Ascending aorta (tissue), 2 donors: Measurements from ENCODE around the gene COL18A1. TPM values are rescaled to one million over a fixed set of nuclear protein-coding genes. Genes with fewer than 3 reads are reported as not detected.
"Not testable (repeated sequence)": the region's sequence is repeated elsewhere in the genome, so short reads cannot be mapped to it uniquely, and the experiment has no call there.

Experiments
- DNase-seq, 2 donors: peaks; one replicate each; pipeline ENCODE4 v3.0.0-alpha.2; 2019; ENCODE audit warnings: low spot score in 2 of 2
- H3K27ac ChIP-seq, 2 donors: fragments of 200-600 bp; sonication (generic); one replicate each; pipeline ENCODE4 v1.5.1; 2016 to 2017; ENCODE audit warnings: mild to moderate bottlenecking in 1 of 2
- H3K27me3 ChIP-seq: fragments of 200-600 bp; sonication (generic); one replicate; pipeline ENCODE4 v1.5.1; 2017
- H3K36me3 ChIP-seq, 2 donors: fragments of 200-600 bp; sonication (generic); one replicate each; pipeline ENCODE4 v1.5.1; 2016
- H3K4me1 ChIP-seq, 2 donors: fragments of 200-600 bp; sonication (generic); one replicate each; pipeline ENCODE4 v1.5.1; 2016 to 2017; ENCODE audit warnings: mild to moderate bottlenecking in 1 of 2
- H3K4me3 ChIP-seq, 2 donors: fragments of 200-600 bp; sonication (generic); one replicate each; pipeline ENCODE4 v1.5.1; 2016 to 2017; ENCODE audit warnings: mild to moderate bottlenecking in 1 of 2
- H3K9me3 ChIP-seq, 2 donors: fragments of 200-600 bp; sonication (generic); one replicate each; pipeline ENCODE4 v1.5.1; 2016
- CTCF ChIP-seq, 3 experiments: fragments of 200-600 bp in 2 of 3; fragments of 450-650 bp in 1 of 3; sonication (generic) in 2 of 3; IDR thresholded peaks; one replicate each; pipeline ENCODE4 v1.5.1; 2016 to 2019; ENCODE audit warnings: antibody characterized with exemption in 3 of 3, mild to moderate bottlenecking in 1 of 3, moderate library complexity in 1 of 3
- intact Hi-C: fragments of 100-400 bp; cut with DNase I; formaldehyde crosslinking; loops from one replicate; pipeline ENCODE4 v1.15.1; 2023
- total RNA-seq: library from RNA; depleted of rRNA; stranded (reverse); fragments of >200 nt; gene quantifications from one replicate; pipeline ENCODE4 v1.1.0, GENCODE V29; 2016

Gene COL18A1
- total RNA-seq, 1 donor from 2014 or later = 699 TPM

DNA sequence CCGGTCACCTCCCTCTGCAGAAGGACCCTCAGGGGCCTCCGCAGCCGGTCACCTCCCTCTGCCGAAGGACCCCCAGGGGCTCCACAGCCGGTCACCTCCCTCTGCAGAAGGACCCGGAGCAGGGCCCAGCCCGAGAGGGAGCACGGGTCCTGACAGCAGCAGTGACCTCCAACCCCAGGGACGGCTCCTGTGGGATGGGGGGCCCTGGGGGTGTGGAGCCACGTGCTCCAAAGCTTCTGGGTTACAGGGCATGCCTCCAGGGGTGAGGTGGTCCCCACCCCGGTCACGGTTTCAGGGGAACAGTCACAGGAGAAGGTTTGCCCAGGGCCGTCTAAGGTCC lies 97.0 kb downstream of the COL18A1 start:
- Histone ChIP-seq H3K4me1 (no peaks in the 10 kb centered on the region), H3K36me3 (peaks cover 37 to 60% of the 10 kb centered on the region in 2 donors), H3K27ac (no peak overlapping the region), H3K9me3 (no peaks in the 10 kb centered on the region), H3K27me3 (no peaks in the 10 kb centered on the region), H3K4me3 (no peak overlapping the region)
- DNase-seq = peak in 1 of 2 donors; percentile 53
- intact Hi-C loops = no loop called here
- no peak for TF ChIP-seq CTCF (IDR thresholded peaks at IDR 0.05)

DNA sequence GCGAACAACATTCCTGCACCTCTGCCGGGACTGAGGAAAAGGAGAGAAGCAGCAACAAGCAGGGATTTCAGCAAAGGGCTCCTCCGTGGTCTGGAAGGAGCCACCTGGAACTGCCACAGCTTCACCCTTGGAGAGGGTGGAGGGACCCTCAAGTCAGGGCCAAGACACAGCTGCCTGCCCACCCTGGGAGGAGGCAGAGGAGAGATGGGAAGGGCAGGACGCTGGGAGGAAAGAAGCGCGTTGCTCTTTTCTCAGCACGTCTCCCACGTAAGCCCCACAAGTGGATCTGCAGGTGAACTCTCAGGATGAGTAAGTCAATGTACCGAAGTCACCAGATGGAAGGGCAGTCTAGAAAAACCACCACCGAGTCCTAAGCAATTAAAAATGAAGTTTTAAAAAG lies 97.6 kb downstream of the COL18A1 start:
- Histone ChIP-seq H3K27me3 (no peaks in the 10 kb centered on the region), H3K27ac (no peak overlapping the region), H3K4me3 (no peak overlapping the region), H3K36me3 (peaks cover 31 to 56% of the 10 kb centered on the region in 2 donors), H3K4me1 (no peaks in the 10 kb centered on the region), H3K9me3 (no peaks in the 10 kb centered on the region)
- TF ChIP-seq CTCF (IDR thresholded peaks at IDR 0.05) = no peak
- intact Hi-C loops = no loop called here
- DNase-seq = peak in 1 of 2 donors; percentile 45

DNA sequence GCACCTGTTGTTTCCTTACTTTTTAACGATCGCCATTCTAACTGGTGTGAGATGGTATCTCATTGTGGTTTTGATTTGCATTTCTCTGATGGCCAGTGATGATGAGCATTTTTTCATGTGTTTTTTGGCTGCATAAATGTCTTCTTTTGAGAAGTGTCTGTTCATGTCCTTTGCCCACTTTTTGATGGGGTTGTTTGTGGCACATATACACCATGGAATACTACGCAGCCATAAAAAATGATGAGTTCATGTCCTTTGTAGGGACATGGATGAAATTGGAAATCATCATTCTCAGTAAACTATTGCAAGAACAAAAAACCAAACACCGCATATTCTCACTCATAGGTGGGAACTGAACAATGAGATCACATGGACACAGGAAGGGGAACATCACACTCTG lies 98.3 kb downstream of the COL18A1 start:
- H3K4me1 ChIP-seq, H3K4me3 ChIP-seq, H3K27me3 ChIP-seq, H3K9me3 ChIP-seq, intact Hi-C loops, H3K27ac ChIP-seq, DNase-seq: not testable (repeated sequence)
- peaks cover 25 to 52% of the 10 kb centered on the region in 2 donors for H3K36me3 ChIP-seq

DNA sequence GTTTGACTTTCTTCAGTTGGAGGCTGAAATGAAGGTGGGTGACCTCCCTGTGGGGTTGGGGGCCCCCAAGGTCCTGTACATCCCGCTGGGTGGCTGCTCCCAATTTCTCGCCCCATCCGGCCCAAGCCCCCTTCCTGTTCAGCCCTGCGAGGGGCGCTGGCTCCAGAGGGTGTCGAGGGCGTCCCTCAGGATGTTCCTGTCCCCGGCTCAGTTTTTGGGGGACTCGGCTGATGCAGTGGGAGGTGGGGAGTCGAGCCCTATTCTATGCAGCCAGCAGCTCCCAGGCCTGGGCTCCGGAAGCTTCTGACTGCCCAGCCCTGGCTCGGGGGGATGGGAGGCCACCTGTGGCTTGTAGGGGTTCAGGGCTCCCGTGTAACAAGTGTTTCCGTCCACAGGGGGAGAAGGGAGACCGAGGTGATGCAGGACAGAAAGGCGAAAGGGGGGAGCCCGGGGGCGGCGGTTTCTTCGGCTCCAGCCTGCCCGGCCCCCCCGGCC lies 99.1 kb downstream of the COL18A1 start:
- no peak overlapping the region for H3K27ac ChIP-seq
- DNase-seq = peak in 1 of 2 donors; percentile 59
- no peaks in the 10 kb centered on the region for H3K4me1 ChIP-seq
- H3K27me3 ChIP-seq = no peaks in the 10 kb centered on the region
- intact Hi-C loops = no loop called here
- H3K36me3 ChIP-seq = peaks cover 16 to 49% of the 10 kb centered on the region in 2 donors
- H3K9me3 ChIP-seq = no peaks in the 10 kb centered on the region
- no peak for TF ChIP-seq CTCF (IDR thresholded peaks at IDR 0.05)
- no peak overlapping the region for H3K4me3 ChIP-seq

DNA sequence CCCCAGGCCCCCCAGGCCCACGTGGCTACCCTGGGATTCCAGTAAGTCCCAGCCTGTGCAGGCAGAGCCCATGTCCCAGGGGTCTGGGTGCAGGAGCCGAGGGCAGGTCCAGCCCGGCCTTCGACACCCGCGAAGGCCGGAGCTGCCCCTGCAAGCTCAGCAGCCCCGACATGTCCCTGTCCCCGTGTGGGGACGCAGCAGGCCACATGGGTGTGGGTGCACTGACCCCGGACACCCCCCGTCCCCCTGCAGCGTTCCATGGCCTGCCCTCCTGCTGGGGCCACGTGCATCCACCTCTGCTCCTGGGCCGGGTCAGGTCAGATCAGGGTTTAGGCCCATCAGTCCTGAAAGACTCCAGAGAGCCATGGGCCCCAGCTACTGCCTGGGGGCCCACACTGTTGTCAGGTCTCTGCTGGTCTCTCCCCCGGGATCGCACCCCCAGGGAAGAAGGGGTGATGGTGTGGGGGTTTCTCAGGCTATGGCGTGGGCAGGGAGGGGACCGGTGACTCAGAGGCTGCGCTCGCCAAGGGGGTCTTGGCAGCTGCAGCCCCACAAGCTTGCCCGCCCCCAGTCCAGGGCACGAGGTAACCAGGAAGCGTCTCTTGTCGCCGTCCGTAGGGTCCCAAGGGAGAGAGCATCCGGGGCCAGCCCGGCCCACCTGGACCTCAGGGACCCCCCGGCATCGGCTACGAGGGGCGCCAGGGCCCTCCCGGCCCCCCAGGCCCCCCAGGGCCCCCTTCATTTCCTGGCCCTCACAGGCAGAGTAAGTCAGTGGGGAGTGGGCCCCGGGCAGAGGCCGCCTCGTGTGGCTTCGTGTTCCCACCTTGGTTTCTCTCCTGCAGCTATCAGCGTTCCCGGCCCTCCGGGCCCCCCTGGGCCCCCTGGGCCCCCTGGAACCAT lies 99.8 kb downstream of the COL18A1 start:
- intact Hi-C loops = no loop called here
- H3K27me3 ChIP-seq = no peaks in the 10 kb centered on the region
- H3K9me3 ChIP-seq = no peaks in the 10 kb centered on the region
- H3K4me1 ChIP-seq = no peaks in the 10 kb centered on the region
- peak in 1 of 2 donors; percentile 61 for DNase-seq
- TF ChIP-seq CTCF (IDR thresholded peaks at IDR 0.05) = no peak
- H3K27ac ChIP-seq = no peak overlapping the region
- no peak overlapping the region for H3K4me3 ChIP-seq
- H3K36me3 ChIP-seq = peaks cover 14 to 50% of the 10 kb centered on the region in 2 donors

DNA sequence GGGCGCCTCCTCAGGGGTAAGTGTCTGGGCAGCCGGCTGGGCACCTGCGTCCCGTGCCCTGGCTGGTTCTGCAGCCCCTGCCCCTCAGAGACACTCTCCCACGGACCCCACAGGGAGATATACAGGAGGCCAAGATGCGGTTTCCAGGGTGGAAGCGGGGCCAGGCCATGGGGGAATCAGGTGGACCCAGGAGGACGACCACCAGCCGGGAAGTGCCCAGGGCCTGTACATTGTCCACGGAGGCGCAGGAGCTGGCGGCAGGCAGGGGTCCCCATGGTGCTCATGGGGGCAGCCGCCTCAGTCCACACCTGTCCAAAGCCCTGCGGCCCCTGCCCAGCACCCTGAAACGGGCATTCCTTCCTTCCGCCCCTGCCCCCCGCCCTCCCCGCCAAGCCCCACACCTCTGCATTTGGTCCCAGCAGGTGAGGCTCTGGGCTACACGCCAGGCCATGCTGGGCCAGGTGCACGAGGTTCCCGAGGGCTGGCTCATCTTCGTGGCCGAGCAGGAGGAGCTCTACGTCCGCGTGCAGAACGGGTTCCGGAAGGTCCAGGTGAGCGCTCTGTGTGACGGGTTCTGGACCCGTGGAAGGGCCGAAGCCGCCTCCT lies 100.6 kb downstream of the COL18A1 start:
- no peaks in the 10 kb centered on the region for H3K4me1 ChIP-seq
- DNase-seq = peak in 1 of 2 donors; percentile 54
- peaks cover 22 to 56% of the 10 kb centered on the region in 2 donors for H3K36me3 ChIP-seq
- no peak overlapping the region for H3K4me3 ChIP-seq
- H3K27ac ChIP-seq = no peak overlapping the region
- intact Hi-C loops = no loop called here
- no peak for TF ChIP-seq CTCF (IDR thresholded peaks at IDR 0.05)
- no peaks in the 10 kb centered on the region for H3K9me3 ChIP-seq
- H3K27me3 ChIP-seq = no peaks in the 10 kb centered on the region
